HepG2 (cell line): ENCODE data around the gene FRMD3. TPM values are rescaled to one million over a fixed set of nuclear protein-coding genes. Genes with fewer than 3 reads are reported as not detected.

Experiments
- ATAC-seq: fragments of 200-7000 bp; cut with Tn5 transposase; 3 replicates; pipeline ENCODE4 v1.9.1; 2020; ENCODE audit warnings: mild to moderate bottlenecking, moderate library complexity
- BruUV-seq: library from RNA; stranded (reverse); fragments of 400-500 nt; replicated peaks from 2 replicates; lab custom pipeline; 2021; lab: Mats Ljungman, UMichigan
- CTCF ChIA-PET: fragments of 300-600 bp; formaldehyde crosslinking; extraction: SDS; loops from one replicate; lab custom pipeline; 2021; ENCODE audit warnings: low total read pairs, inconsistent platforms, low intra/inter-chr PET ratio; lab: Yijun Ruan, JAX
- POLR2A ChIA-PET: fragments of 350-600 bp; sonication (Branson Sonifier 250); formaldehyde crosslinking; loops from one replicate; lab custom pipeline; 2020; ENCODE audit warnings: antibody characterized with exemption, inconsistent platforms; lab: Yijun Ruan, JAX
- DNase-seq: peaks from one replicate; pipeline ENCODE4 v3.0.0-alpha.2; 2015; ENCODE audit warnings: low spot score
- FAIRE-seq: peaks from 3 replicates; lab custom pipeline; 2011; peaks lifted over from hg19 to GRCh38; lab: Jason Lieb, UNC
- H2AFZ ChIP-seq: one replicate; pipeline ENCODE4 v1.6.1; 2011; ENCODE audit warnings: low read length, inconsistent platforms
- H3K27ac ChIP-seq: fragments of 300-600 bp; 3 replicates; pipeline ENCODE4 v1.8.0; 2011; ENCODE audit warnings: mixed run types, mild to moderate bottlenecking, mixed read lengths, low read length, inconsistent platforms; ENCODE audit not compliant: insufficient read depth; ENCODE audit errors: extremely low read length
- H3K27me3 ChIP-seq, 2 experiments: fragments of 200-600 bp in 1 of 2; 2 replicates in 1 of 2; 3 replicates in 1 of 2; pipeline versions ENCODE4 v1.6.0 to v1.8.0; 2011; ENCODE audit warnings: low read length in 2 of 2, mild to moderate bottlenecking in 2 of 2, moderate library complexity in 2 of 2, inconsistent platforms in 1 of 2; ENCODE audit not compliant: insufficient read depth in 2 of 2, control insufficient read depth in 1 of 2
- H3K36me3 ChIP-seq, 2 experiments: fragments of 200-600 bp in 1 of 2; replicated peaks in 1 of 2; 2 replicates in 1 of 2; 3 replicates in 1 of 2; pipeline versions ENCODE4 v1.5.1 to v1.8.0; 2011; ENCODE audit warnings: low read length in 2 of 2, inconsistent platforms in 1 of 2; ENCODE audit not compliant: insufficient read depth in 2 of 2, control insufficient read depth in 1 of 2
- H3K4me1 ChIP-seq: 2 replicates; pipeline ENCODE4 v1.5.1; 2012; ENCODE audit warnings: low read length, inconsistent platforms; ENCODE audit not compliant: insufficient read depth
- H3K4me2 ChIP-seq: 2 replicates; pipeline ENCODE4 v1.6.0; 2011; ENCODE audit warnings: low read depth, low read length, inconsistent platforms
- H3K4me3 ChIP-seq, 3 experiments: fragments of 200-600 bp in 1 of 3; sonication (generic), shearing (Covaris generic) in 1 of 3; replicated peaks in 1 of 3; 2 replicates each; pipeline ENCODE4 v1.5.1; 2011 to 2016; ENCODE audit warnings: low read length in 3 of 3, inconsistent platforms in 2 of 3, low read depth in 2 of 3, mild to moderate bottlenecking in 2 of 3, control low read depth in 1 of 3, mixed read lengths in 1 of 3; ENCODE audit not compliant: insufficient read depth in 1 of 3
- H3K79me2 ChIP-seq: one replicate; pipeline ENCODE4 v1.6.1; 2011; ENCODE audit warnings: low read length, inconsistent platforms; ENCODE audit not compliant: insufficient read depth
- H3K9ac ChIP-seq: 2 replicates; pipeline ENCODE4 v1.6.0; 2011; ENCODE audit warnings: mild to moderate bottlenecking, low read depth, low read length, inconsistent platforms; ENCODE audit not compliant: insufficient read depth
- H3K9me3 ChIP-seq: 2 replicates; pipeline ENCODE4 v1.5.1; 2012; ENCODE audit warnings: mild to moderate bottlenecking, low read length
- H4K20me1 ChIP-seq: 2 replicates; pipeline ENCODE4 v1.6.0; 2011; ENCODE audit warnings: inconsistent platforms, mild to moderate bottlenecking, low read length, moderate library complexity; ENCODE audit not compliant: insufficient read depth
- ATM ChIP-seq: fragments of 450-650 bp; IDR thresholded peaks from 2 replicates; pipeline ENCODE4 v1.7.1; 2017; ENCODE audit warnings: mild to moderate bottlenecking, borderline replicate concordance
- BHLHE40 ChIP-seq: IDR thresholded peaks from 2 replicates; pipeline ENCODE4 v1.6.1; 2011; ENCODE audit warnings: low read length, improper control_type of control experiment
- BRD4 ChIP-seq: sonication (generic); formaldehyde crosslinking; IDR thresholded peaks from 2 replicates; pipeline ENCODE4 v1.4.0; 2020; ENCODE audit warnings: missing genetic modification reagents
- NR2F1 ChIP-seq, 2 experiments: fragments of 450-650 bp in 1 of 2; formaldehyde crosslinking in 1 of 2; IDR thresholded peaks; 2 replicates each; pipeline versions ENCODE4 v1.5.0 to v1.6.1; 2016 to 2020; ENCODE audit warnings: mild to moderate bottlenecking in 1 of 2, missing compliant biosample characterization in 1 of 2, missing genetic modification reagents in 1 of 2, moderate library complexity in 1 of 2
- SMC3 ChIP-seq: IDR thresholded peaks from 2 replicates; pipeline ENCODE4 v1.6.1; 2011; ENCODE audit warnings: low read length, improper control_type of control experiment
- SRSF1 ChIP-seq: fragments of 200-400 bp; formaldehyde crosslinking; optimal IDR thresholded peaks from 2 replicates; pipeline ENCODE3; 2017; ENCODE audit warnings: mild to moderate bottlenecking, low read depth, low read length, moderate library complexity
- TSC22D2 ChIP-seq: sonication (generic); formaldehyde crosslinking; IDR thresholded peaks from 2 replicates; pipeline ENCODE4 v1.5.1; 2020; ENCODE audit warnings: missing genetic modification reagents, mild to moderate bottlenecking, borderline replicate concordance
- ZFP1 ChIP-seq: IDR thresholded peaks from 2 replicates; pipeline ENCODE4 v1.6.1; 2016
- ZFP36 ChIP-seq: fragments of 150-350 bp; IDR thresholded peaks from 2 replicates; pipeline ENCODE4 v1.6.1; 2018; ENCODE audit warnings: borderline replicate concordance, low read length, low read depth; ENCODE audit not compliant: partially characterized antibody
- ZFP36L2 ChIP-seq: sonication (generic); formaldehyde crosslinking; IDR thresholded peaks from 2 replicates; pipeline ENCODE4 v1.4.0; 2020; ENCODE audit warnings: missing genetic modification reagents
- ZNF138 ChIP-seq: sonication (generic); formaldehyde crosslinking; IDR thresholded peaks from 2 replicates; pipeline ENCODE4 v1.5.0; 2020; ENCODE audit warnings: mild to moderate bottlenecking, low read depth, missing genetic modification reagents
- ZNF256 ChIP-seq: sonication (generic); formaldehyde crosslinking; conservative IDR thresholded peaks from 2 replicates; pipeline ENCODE4 v1.4.0; 2020; ENCODE audit warnings: missing genetic modification reagents
- ZNF292 ChIP-seq: sonication (generic); formaldehyde crosslinking; IDR thresholded peaks from 2 replicates; pipeline ENCODE4 v1.8.1; 2022; ENCODE audit warnings: mild to moderate bottlenecking, low read depth, missing genetic modification reagents, borderline replicate concordance
- ZNF382 ChIP-seq: sonication (generic); formaldehyde crosslinking; IDR thresholded peaks from 2 replicates; pipeline ENCODE4 v1.5.0; 2020; ENCODE audit warnings: missing genetic modification reagents, mild to moderate bottlenecking, borderline replicate concordance
- ZNF7 ChIP-seq: IDR thresholded peaks from 2 replicates; pipeline ENCODE4 v1.6.1; 2016; ENCODE audit warnings: missing biosample characterization, missing genetic modification reagents
- WGBS: methylation state at CpG from one replicate; pipeline ENCODE4 v1.1.6; 2017; ENCODE audit warnings: low lambda C conversion rate; 5-methylcytosine and 5-hydroxymethylcytosine counted together
- in situ Hi-C: cut with HindIII; loops from 2 replicates; pipeline ENCODE4 v1.10.0; 2017; ENCODE audit warnings: low pct_unique_long_range_greater_than_20kb; ENCODE audit not compliant: extremely low pct_ligation_motif_present
- intact Hi-C: fragments of 100-400 bp; cut with micrococcal nuclease; formaldehyde crosslinking; loops from one replicate; pipeline ENCODE4 v1.10.0; 2022; ENCODE audit not compliant: unreplicated experiment
- polyA plus RNA-seq, 8 experiments: library from polyadenylated mRNA; depleted of rRNA in 3 of 8; stranded (reverse) in 7 of 8; unstranded in 1 of 8; fragments of >200 nt; fragmentation: Illumina TruSeq in 4 of 8; extraction: Trizol in 4 of 8; gene quantifications; 2 replicates each; pipeline versions ENCODE4 v1.2.1 to v1.2.3, GENCODE V29; 2011 to 2016; ENCODE audit warnings: low read depth in 4 of 8, missing spikeins in 1 of 8, mixed read lengths in 1 of 8; ENCODE audit not compliant: insufficient read depth in 1 of 8
- total RNA-seq, 5 experiments: library from RNA; depleted of rRNA; stranded (reverse); fragments of >200 nt; fragmentation: Illumina TruSeq; extraction: Trizol; gene quantifications; 2 replicates each; pipeline ENCODE4 v1.2.3, GENCODE V29; 2016; ENCODE audit warnings: low read depth in 1 of 5
- TF ChIP-seq, protein P1 (sequence below): sonication (generic); formaldehyde crosslinking; IDR thresholded peaks from 2 replicates; pipeline ENCODE4 v1.9.0; 2022; ENCODE audit warnings: missing genetic modification reagents, mild to moderate bottlenecking, borderline replicate concordance
- TF ChIP-seq, protein P2 (sequence below): IDR thresholded peaks from 2 replicates; pipeline ENCODE4 v1.6.1; 2016; ENCODE audit warnings: control low read depth
- TF ChIP-seq, protein P3 (sequence below): sonication (generic); formaldehyde crosslinking; IDR thresholded peaks from 2 replicates; pipeline ENCODE4 v1.4.0; 2020; ENCODE audit warnings: mild to moderate bottlenecking, missing genetic modification reagents

Gene FRMD3
- total and polyA plus RNA-seq, 2 of the 13 experiments (the other 11 are each of a cell fraction or from before 2014, with no cell fraction given), result 3.2 to 7.7 TPM

DNA sequence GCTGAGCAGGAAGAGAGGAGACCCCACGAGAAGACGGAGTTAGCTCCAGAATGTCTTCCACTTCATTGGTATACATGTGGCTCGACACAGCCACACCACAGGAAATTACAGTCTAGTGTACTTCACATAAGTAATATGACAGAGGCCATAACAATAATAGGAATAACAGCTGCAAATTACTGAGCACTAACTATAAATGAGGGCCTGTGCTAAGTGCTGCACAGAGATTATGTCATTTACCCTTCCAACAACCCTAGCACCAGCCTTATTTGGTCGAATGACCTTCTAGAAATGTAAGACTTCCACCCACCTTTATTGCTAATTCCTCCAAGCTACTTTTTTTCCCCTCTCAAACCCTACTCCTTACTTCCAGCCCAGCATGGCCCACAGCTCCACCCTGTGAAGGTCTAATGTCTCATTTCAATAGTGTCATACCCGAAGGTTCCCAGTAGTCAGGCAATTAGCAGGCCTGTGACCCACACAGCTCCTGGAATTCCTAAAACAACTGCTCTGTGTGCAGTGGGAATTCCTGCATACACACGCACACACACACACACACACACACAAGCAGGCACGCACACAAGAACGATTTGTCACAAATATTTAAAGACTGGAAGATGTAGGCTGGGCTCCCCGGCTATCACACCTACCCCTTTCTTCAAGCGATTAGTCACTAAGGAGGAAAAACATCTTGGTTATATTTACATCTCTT is 134.5 kb downstream of the FRMD3 start:
- DNase-seq, result no peak
- Histone ChIP-seq H3K27ac (no peak overlapping the region), H3K9me3 (no peaks in the 10 kb centered on the region), H3K27me3 (no peaks in the 10 kb centered on the region), H3K79me2 (no peaks in the 10 kb centered on the region), H2AFZ (no peak overlapping the region), H3K36me3 (no peaks in the 10 kb centered on the region), H3K4me1 (peaks cover 13% of the 10 kb centered on the region; the same call in 1 of the 2 replicates), H3K9ac (no peak overlapping the region), H4K20me1 (no peaks in the 10 kb centered on the region), H3K4me3 (no peak overlapping the region), H3K4me2 (no peak overlapping the region)
- no peak for FAIRE-seq
- POLR2A ChIA-PET, result interaction anchor here (1.2 kb wide), 1 partner anchor 20 kb away, joined by 3 read pairs; no protein-coding TSS in a partner anchor
- intact Hi-C loops, result no loop called here
- BruUV-seq, result no TSS peak
- CTCF ChIA-PET, result no interaction called here
- in situ Hi-C loops, result no loop called here
- ATAC-seq, result no peak
- 82% methylated on average over 10 of the region's 10 CpGs for WGBS
- TF ChIP-seq ZFP1 (CRISPR knock-in tag), result no peak
- TF ChIP-seq ATM, result no peak
- no peak for TF ChIP-seq ZFP36L2 (CRISPR knock-in tag)
- no peak for TF ChIP-seq ZNF292 (CRISPR knock-in tag)
- TF ChIP-seq, protein P1, sequence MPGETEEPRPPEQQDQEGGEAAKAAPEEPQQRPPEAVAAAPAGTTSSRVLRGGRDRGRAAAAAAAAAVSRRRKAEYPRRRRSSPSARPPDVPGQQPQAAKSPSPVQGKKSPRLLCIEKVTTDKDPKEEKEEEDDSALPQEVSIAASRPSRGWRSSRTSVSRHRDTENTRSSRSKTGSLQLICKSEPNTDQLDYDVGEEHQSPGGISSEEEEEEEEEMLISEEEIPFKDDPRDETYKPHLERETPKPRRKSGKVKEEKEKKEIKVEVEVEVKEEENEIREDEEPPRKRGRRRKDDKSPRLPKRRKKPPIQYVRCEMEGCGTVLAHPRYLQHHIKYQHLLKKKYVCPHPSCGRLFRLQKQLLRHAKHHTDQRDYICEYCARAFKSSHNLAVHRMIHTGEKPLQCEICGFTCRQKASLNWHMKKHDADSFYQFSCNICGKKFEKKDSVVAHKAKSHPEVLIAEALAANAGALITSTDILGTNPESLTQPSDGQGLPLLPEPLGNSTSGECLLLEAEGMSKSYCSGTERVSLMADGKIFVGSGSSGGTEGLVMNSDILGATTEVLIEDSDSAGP (CRISPR knock-in tag), result no peak
- TF ChIP-seq ZNF7 (CRISPR knock-in tag), result no peak
- TF ChIP-seq SMC3, result no peak
- TF ChIP-seq ZNF256 (CRISPR knock-in tag), result no peak
- TF ChIP-seq, protein P2, sequence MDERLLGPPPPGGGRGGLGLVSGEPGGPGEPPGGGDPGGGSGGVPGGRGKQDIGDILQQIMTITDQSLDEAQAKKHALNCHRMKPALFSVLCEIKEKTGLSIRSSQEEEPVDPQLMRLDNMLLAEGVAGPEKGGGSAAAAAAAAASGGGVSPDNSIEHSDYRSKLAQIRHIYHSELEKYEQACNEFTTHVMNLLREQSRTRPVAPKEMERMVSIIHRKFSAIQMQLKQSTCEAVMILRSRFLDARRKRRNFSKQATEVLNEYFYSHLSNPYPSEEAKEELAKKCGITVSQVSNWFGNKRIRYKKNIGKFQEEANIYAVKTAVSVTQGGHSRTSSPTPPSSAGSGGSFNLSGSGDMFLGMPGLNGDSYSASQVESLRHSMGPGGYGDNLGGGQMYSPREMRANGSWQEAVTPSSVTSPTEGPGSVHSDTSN (CRISPR knock-in tag), result no peak
- TF ChIP-seq SRSF1, result no peak
- no peak for TF ChIP-seq BHLHE40
- TF ChIP-seq ZFP36, result no peak
- no peak for TF ChIP-seq TSC22D2 (CRISPR knock-in tag)
- no peak for TF ChIP-seq BRD4 (CRISPR knock-in tag)
- TF ChIP-seq, protein P3, sequence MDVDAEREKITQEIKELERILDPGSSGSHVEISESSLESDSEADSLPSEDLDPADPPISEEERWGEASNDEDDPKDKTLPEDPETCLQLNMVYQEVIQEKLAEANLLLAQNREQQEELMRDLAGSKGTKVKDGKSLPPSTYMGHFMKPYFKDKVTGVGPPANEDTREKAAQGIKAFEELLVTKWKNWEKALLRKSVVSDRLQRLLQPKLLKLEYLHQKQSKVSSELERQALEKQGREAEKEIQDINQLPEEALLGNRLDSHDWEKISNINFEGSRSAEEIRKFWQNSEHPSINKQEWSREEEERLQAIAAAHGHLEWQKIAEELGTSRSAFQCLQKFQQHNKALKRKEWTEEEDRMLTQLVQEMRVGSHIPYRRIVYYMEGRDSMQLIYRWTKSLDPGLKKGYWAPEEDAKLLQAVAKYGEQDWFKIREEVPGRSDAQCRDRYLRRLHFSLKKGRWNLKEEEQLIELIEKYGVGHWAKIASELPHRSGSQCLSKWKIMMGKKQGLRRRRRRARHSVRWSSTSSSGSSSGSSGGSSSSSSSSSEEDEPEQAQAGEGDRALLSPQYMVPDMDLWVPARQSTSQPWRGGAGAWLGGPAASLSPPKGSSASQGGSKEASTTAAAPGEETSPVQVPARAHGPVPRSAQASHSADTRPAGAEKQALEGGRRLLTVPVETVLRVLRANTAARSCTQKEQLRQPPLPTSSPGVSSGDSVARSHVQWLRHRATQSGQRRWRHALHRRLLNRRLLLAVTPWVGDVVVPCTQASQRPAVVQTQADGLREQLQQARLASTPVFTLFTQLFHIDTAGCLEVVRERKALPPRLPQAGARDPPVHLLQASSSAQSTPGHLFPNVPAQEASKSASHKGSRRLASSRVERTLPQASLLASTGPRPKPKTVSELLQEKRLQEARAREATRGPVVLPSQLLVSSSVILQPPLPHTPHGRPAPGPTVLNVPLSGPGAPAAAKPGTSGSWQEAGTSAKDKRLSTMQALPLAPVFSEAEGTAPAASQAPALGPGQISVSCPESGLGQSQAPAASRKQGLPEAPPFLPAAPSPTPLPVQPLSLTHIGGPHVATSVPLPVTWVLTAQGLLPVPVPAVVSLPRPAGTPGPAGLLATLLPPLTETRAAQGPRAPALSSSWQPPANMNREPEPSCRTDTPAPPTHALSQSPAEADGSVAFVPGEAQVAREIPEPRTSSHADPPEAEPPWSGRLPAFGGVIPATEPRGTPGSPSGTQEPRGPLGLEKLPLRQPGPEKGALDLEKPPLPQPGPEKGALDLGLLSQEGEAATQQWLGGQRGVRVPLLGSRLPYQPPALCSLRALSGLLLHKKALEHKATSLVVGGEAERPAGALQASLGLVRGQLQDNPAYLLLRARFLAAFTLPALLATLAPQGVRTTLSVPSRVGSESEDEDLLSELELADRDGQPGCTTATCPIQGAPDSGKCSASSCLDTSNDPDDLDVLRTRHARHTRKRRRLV (CRISPR knock-in tag), result no peak
- no peak for TF ChIP-seq ZNF382 (CRISPR knock-in tag)
- no peak for TF ChIP-seq ZNF138 (CRISPR knock-in tag)
- TF ChIP-seq NR2F1 (CRISPR knock-in tag; IDR thresholded peaks at IDR 0.05), result no peak
